ENCODE results near the gene ACP2. TPM values are rescaled to one million over a fixed set of nuclear protein-coding genes. Genes with fewer than 3 reads are reported as not detected.
A peak's percentile ranks its signal among the peaks of the same experiment; 100 is the strongest.

Gene ACP2
- total RNA-seq, 2 experiments from 2014 or later: 24.5 to 26.5 TPM

DNA sequence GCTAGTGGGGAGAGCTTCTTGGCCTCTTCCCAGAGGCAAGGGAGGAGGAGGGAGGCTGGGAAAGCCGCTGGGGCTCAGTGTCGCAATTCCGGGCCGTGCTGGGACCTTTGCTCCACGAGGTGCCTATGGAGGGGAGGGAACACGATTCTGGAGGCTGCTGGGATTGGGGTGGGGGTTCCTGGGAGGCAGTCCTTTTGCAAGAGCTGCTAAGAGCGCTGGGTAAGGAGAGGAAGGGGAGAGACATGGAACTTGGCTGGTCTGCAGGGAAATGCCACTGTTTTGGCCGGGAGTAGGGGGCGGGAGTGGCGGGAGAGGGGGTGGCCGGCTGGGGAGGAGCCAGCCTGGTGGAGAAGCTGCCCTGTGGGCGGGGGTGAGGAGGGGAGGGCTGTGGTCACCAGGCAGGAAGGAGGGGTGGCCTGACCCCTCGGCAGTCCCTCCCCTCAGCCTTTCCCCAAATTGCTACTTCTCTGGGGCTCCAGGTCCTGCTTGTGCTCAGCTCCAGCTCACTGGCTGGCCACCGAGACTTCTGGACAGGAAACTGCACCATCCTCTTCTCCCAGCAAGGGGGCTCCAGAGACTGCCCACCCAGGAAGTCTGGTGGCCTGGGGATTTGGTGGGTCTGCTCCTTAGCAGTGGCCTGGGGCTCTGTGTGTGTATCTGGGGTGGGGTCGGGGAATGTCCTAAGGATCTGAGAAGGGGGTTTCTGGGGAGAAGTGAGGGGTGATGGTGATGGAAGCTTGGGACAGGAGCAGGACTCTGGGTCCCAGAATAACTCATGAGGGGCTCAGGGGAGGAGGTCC lies 9.1 kb upstream of the ACP2 start, which contains the start of gene NR1H3:
Gene NR1H3, plus strand, starts transcription at position 480 of the 800 bp plus-strand sequence. CDS start 1,221 bp downstream, outside the sequence.
- TF ChIP-seq EZH2phosphoT487 (IDR thresholded peaks at IDR 0.05; ENCODE audit: borderline replicate concordance, low read depth, low read length) (no peak), CTCF (conservative IDR thresholded peaks at IDR 0.05; ENCODE audit: low read length) (peak; percentile 48)
- peaks cover 4% of the 10 kb centered on the region for H3K4me1 ChIP-seq (ENCODE audit: insufficient read depth, low read length, poor library complexity, severe bottlenecking)
- H3K4me3 ChIP-seq (ENCODE audit: low read depth, low read length, poor library complexity, severe bottlenecking): no peak within 1 kb of the TSS
- no peaks in the 10 kb centered on the region for H3K79me2 ChIP-seq (ENCODE audit: insufficient read depth, low read depth, low read length)
- no peak within 1 kb of the TSS for H3K4me2 ChIP-seq (ENCODE audit: low read length)
- CTCF ChIA-PET (ENCODE audit: unreplicated experiment): interaction anchor here (0.6 kb wide), 1 partner anchor 197 kb away, joined by 3 read pairs; no protein-coding TSS in a partner anchor
- H3K27ac ChIP-seq (ENCODE audit: low read depth, low read length, poor library complexity, severe bottlenecking): no peak within 1 kb of the TSS
- DNase-seq (ENCODE audit: low spot score): peak; percentile 28
- no peaks in the 10 kb centered on the region for H3K36me3 ChIP-seq (ENCODE audit: insufficient read depth, low read length)
- H3K9me3 ChIP-seq (ENCODE audit: low read length): no peaks in the 10 kb centered on the region
- H3K9me2 ChIP-seq (ENCODE audit: insufficient read depth, low read length): no peaks in the 10 kb centered on the region
- POLR2A ChIA-PET: interaction anchor here (0.9 kb wide), 1 partner anchor 10 kb away, joined by 3 read pairs; no protein-coding TSS in a partner anchor
- H2AFZ ChIP-seq (ENCODE audit: low read length): no peak within 1 kb of the TSS
- BruUV-seq (replicated peaks): no TSS peak
- no peaks in the 10 kb centered on the region for H4K20me1 ChIP-seq (ENCODE audit: insufficient read depth, low read length)
- intact Hi-C loops (cut with micrococcal nuclease; ENCODE audit: unreplicated experiment): no loop called here

DNA sequence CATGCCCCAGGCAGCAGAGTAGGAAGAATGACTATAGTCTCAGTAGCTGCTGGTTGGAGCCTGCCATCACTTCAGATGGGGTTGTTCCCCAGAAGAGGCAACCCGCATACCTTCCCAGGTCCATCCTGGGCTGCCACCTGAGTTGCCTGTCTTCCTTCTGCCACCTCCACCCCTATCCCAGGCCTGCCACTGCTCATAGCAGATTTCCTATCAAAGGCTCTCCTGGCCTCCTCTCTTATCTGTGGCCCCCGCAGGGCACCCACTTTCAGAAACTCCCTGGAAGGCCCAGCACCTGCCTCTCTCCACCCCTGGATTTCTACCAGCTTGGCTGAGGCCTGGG lies 8.5 kb upstream of the ACP2 start:
- TF ChIP-seq CTCF (conservative IDR thresholded peaks at IDR 0.05; ENCODE audit: low read length) (no peak), EZH2phosphoT487 (IDR thresholded peaks at IDR 0.05; ENCODE audit: borderline replicate concordance, low read depth, low read length) (no peak)
- Histone ChIP-seq H3K4me1 (ENCODE audit: insufficient read depth, low read length, poor library complexity, severe bottlenecking) (peaks cover 4% of the 10 kb centered on the region), H3K9me3 (ENCODE audit: low read length) (no peaks in the 10 kb centered on the region), H3K27ac (ENCODE audit: low read depth, low read length, poor library complexity, severe bottlenecking) (no peak overlapping the region), H4K20me1 (ENCODE audit: insufficient read depth, low read length) (no peaks in the 10 kb centered on the region), H3K4me3 (ENCODE audit: low read depth, low read length, poor library complexity, severe bottlenecking) (no peak overlapping the region), H3K4me2 (ENCODE audit: low read length) (no peak overlapping the region), H3K9me2 (ENCODE audit: insufficient read depth, low read length) (no peaks in the 10 kb centered on the region), H3K36me3 (ENCODE audit: insufficient read depth, low read length) (no peaks in the 10 kb centered on the region), H3K79me2 (ENCODE audit: insufficient read depth, low read depth, low read length) (no peaks in the 10 kb centered on the region), H2AFZ (ENCODE audit: low read length) (no peak overlapping the region)
- CTCF ChIA-PET (ENCODE audit: unreplicated experiment): interaction anchor here (0.6 kb wide), 1 partner anchor 197 kb away, joined by 3 read pairs; no protein-coding TSS in a partner anchor
- POLR2A ChIA-PET: interaction anchor here (0.9 kb wide), 1 partner anchor 9 kb away, joined by 3 read pairs; no protein-coding TSS in a partner anchor
- intact Hi-C loops (cut with micrococcal nuclease; ENCODE audit: unreplicated experiment): no loop called here
- DNase-seq (ENCODE audit: low spot score): no peak
- BruUV-seq (replicated peaks): no TSS peak

DNA sequence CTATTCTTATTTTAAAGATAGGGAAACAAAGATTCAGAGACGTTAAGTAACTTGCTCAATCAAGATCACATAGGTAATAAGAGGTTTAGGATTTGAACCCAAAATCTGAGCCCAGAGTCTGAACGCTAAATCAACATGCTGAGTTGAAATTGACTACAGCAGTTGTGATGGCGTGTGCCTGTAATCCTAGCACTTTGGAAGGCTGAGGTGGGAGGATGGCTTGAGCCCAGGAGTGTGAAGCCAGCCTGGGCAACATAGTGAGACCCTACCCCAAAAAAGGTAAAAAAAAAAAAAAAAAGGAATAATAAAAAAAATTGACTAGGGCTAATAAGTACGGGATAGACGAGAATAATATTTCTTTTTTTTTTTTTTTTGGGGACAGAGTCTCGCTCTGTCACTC lies 7.8 kb upstream of the ACP2 start:
- H2AFZ ChIP-seq (ENCODE audit: low read length): no peak overlapping the region
- H3K4me1 ChIP-seq (ENCODE audit: insufficient read depth, low read length, poor library complexity, severe bottlenecking): peaks cover 4% of the 10 kb centered on the region
- ChIA-PET POLR2A (interaction anchor here (0.9 kb wide), 1 partner anchor 9 kb away, joined by 3 read pairs; no protein-coding TSS in a partner anchor), CTCF (ENCODE audit: unreplicated experiment) (no interaction called here)
- H3K9me2 ChIP-seq (ENCODE audit: insufficient read depth, low read length): no peaks in the 10 kb centered on the region
- DNase-seq (ENCODE audit: low spot score): no peak
- H3K9me3 ChIP-seq (ENCODE audit: low read length): no peaks in the 10 kb centered on the region
- no peak overlapping the region for H3K27ac ChIP-seq (ENCODE audit: low read depth, low read length, poor library complexity, severe bottlenecking)
- H4K20me1 ChIP-seq (ENCODE audit: insufficient read depth, low read length): no peaks in the 10 kb centered on the region
- intact Hi-C loops (cut with micrococcal nuclease; ENCODE audit: unreplicated experiment): no loop called here
- H3K79me2 ChIP-seq (ENCODE audit: insufficient read depth, low read depth, low read length): no peaks in the 10 kb centered on the region
- H3K36me3 ChIP-seq (ENCODE audit: insufficient read depth, low read length): no peaks in the 10 kb centered on the region
- no peak overlapping the region for H3K4me2 ChIP-seq (ENCODE audit: low read length)
- no TSS peak for BruUV-seq (replicated peaks)
- TF ChIP-seq CTCF (conservative IDR thresholded peaks at IDR 0.05; ENCODE audit: low read length) (no peak), EZH2phosphoT487 (IDR thresholded peaks at IDR 0.05; ENCODE audit: borderline replicate concordance, low read depth, low read length) (no peak)
- no peak overlapping the region for H3K4me3 ChIP-seq (ENCODE audit: low read depth, low read length, poor library complexity, severe bottlenecking)

Measured in OCI-LY7 (cell line).